ENCODE measurements around the gene GCN1.

The GCN1 gene

DNA sequence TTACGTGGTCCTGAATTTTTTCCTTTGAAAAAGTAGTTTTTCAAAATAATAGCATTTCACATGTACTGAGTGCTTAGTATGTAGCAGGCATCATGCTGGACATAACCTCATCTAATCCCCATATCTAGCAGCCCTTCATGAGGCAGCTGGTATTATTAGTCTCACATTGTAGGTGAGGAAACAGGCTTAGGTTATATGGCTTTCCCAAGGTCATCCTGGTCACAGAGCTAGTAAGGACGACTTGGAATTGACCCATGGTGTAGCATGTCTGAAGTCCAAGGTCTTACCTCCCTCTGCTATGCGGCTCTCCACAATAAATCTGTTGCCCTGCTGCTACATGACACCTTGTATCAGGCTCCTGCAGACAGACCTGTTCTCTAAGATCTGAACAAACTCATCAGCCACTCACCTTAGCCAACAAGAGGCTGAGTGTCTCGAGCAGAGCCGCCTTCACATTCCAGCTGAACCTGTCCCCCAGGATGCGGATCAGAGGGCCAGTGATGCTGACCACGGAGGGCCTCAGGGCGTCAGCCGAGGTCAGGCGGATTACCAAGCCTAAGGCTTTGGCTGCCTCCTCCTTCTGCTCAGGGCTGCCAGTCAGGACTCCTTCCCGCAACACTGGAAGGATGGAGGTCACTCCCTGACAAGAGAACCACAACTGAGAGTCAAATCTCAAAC is 58.3 kb downstream of the GCN1 start:
- no peak for DNase-seq

DNA sequence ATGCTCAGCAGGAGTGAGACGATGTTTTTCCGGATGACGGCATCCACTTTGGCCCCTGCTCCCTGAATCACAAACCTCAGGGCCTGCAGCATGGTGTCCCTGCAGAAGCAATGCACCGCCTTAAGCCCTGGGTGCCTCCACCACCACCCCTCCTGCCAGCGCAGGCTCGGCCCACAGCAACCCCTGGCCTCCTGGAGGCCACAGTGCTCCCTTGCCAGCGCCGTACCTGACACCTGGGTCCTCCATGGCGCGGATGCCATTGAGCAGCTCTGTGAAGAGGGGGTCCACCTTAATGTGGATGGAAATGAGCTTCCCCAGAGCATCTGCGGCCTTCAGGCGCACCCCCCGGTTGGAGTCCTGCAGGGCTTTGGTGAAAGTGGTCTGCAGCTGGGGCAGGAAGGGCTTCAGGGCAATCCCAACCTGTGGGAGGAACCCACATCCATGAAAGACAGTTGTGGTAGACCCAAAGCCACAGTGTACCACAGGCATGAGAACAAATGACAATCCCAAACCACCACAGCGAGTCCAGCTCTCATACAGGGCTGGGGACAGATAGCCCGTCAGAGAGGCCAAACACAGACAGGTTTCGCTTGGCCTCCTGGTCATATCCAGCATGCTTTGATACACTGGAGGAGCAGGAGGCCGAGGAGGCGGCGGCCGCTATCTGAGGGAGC is 60.1 kb downstream of the GCN1 start:
- DNase-seq, result no peak

DNA sequence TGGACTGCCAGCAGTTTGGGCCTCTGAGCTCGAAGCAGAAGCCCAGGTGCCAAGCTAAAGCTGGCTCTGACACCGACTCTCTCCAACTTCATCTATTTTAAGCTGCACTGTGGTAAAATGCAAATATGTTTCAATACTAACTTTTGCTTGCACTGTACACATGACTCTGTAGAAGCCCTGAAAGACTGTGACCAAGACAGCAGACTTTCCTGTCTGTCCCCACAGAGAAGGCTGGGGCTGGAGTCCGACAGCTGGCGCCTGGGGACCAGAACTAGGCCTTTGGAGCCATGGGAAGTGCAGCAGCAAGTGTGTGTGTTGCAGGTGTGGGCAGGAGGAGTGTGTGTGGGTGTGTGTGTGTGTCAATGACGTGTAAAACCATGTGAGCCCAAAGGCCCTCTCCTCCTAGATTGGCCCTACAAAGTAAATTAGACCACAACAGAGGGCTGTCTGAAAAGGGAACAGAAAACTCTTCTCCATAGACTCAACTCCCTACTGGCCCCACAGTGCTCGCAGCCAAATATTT is 61.6 kb downstream of the GCN1 start:
- no peak for DNase-seq

DNA sequence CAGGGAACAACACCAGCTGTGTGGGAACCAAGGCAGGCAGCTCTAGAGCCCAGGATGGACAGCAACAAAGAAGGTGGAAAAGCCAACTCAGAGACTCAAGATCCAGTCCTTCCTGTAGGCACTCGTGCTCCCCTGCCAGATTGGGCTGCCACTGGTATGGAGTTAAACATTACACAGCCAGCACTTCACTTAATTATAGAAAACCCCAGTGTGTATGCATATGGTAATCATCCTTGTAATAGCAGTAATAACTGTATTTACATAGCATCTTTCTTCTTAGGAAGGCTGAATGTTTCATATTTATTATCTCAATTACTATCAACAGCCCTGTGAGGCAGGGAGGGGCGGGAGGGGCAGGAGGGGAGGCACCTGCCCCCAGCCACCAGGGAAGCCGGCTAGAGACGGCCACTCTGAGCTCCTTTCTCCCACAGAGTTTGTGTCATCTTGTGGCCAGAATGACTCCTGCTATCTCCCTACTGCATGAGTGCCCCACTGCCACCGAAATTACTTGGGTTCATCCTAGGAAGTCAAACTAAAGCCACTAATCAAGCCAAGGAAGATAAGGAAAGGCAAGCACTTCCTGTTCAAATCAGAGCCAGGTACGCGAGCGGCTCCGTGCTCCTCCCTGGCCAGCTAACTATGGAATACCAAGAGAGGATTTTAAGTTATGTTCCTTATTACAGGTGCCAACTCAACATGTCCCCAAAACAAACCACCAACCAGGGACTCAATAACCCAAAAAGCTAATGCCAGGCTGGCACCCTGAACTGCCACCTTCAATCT is 62.3 kb downstream of the GCN1 start:
- DNase-seq, result no peak

DNA sequence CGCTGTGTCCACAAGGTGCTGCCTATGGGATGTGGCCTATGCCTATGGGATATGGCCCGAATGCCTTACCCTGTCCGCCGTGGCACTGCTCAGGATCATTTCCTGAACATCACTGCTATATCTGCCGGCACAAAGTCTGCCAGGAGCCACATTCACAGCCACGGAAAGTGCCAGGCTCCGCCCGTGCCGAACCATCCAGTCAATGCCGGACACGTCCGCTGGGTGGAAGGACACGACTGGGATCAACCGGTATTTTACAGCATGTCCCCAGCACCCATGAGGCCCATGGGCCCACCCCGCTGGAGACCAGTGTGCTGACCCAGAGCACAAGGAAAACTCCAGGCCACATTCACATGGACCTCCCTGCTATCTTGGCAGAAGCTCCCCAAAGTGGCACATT is 63.4 kb downstream of the GCN1 start:
- no peak for DNase-seq

DNA sequence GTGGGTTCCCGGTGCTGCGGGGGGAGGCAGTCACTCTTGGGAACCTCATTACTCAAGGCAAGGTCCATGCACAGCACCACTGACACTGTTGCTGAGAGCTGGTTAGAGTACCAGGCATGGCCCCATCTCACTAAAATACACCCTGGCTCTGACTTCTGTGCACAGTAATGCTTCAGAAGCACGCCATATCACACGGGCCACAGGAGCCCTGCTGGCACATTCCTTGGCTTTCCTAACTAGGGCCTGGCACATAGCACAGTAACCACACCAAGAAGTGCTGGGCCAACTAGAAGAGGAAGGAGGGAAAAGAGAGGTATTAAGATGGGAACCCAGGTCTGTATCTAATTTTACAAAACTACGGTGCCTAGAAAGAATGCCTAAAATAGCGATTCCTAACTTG is 64.5 kb downstream of the GCN1 start:
- no peak for DNase-seq

DNA sequence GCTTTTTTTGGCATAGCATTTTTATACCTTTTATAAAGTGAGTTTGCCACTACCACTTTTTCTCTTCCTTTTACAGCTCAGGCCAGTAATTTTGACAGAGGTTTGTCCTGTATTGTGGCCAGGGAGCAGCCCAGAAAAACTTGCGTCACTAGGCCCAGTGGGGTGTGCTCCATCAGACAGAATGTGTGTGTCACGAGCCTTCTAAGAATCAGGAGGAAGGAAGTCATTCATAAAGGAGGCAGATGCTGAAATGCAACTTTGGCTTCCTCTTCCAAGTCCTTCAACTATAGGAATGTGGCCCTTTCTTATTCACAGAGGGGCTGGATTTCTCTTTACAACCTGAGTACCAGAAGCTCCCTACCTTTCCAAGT is 67.9 kb downstream of the GCN1 start:
- DNase-seq, result no peak

DNA sequence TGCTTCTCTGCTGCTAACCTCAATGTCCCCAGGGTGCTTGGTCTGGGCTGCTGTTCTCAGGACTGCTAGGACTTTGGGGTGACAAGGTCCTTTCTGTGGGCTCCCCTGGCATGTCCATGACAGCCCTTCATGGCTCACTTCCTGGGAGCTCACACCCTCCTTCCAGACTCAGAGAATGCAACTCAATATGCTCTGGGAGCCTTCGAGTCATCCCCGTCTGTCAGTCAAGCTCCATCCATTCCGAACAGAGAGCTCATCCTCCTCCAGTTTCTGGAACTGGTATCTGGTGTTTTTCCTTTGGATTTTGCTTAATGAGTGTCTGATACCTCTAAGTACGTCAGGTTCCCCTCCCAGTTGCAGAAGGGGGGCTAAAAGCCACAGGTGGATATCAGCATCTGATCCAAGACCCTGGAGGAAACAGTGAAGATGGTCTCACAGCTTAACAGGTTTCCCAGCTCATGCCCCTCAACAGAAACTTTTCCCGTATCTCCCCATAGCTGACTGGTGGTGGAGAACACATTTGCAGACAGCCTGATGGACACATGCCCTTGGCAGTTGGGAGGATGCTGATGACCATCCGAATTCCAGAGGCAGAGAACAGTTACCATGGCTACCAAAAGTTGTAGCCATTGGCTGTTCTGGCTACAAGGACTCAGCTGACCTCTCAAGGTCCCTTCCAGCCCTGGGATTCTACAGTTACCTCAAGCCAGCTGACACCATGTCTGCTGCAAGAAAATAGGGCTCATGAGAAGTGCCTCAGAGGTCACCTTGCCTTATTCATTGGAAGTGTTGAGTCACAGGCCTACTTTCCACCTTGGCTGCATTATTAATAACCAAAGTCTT is 68.5 kb downstream of the GCN1 start:
- DNase-seq, result no peak

DNA sequence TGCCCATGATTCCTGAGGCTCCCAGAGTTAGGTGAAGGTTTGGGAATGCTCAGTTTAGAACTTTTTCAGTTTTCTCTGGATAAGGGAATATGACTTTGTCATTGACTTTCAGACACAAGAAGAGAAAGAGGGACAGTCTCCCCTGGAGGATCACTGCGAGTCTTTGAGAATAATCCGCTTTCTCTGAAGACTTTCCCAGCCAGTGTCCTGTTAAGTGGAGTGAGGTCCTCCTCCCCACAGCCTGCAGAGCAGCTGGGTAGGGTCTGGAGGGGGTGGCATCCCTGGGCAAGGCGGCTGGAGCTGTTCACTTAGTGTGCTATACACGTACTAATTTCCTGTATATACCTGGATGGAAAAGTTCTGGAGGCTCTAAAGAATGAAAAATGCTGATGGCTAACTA is 69.5 kb downstream of the GCN1 start:
- no peak for DNase-seq

DNA sequence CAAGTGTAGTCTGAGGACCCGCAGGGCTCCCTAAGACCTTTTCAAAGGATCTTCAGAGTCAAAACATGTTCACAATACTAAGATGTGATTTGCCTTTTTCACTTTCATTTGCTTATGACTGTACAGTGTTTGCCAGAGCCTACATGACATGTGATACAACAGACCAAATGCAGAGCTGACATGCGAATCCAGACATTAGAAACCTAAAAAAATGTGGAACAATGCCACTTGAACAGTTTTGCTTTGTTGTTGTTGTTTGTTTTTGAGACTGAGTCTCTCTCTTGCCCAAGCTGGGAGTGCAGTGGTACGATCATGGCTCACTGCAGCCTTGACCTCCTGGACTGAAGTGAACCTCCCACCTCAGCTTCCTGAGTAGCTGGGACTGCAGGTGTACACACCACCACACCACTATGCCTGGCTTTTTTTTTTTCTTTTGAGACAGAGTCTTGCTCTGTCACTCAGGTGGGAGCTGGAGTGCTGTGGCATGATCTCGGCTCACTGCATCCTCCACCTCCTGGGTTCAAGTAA is 72.7 kb downstream of the GCN1 start:
- no peak for DNase-seq

DNA sequence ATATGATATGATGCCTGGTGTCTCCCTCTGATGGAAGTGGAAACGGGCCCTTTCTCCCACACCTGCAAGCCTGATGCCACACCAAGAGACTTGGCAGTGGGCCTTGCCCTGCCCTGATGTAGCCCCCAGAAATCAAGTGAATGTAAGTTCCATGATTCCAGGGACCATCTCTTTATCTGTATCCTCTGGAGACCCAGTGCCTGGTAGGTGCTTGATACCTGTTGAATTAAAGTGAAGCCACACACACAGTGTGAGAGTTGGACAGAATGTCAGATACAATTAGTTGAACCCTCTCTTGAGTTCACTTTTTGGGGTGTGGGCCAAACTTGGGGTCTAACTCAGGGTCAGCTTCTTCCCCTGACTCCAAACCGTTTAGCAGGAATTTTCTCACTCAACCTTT is 73.2 kb downstream of the GCN1 start:
- no peak for DNase-seq

DNA sequence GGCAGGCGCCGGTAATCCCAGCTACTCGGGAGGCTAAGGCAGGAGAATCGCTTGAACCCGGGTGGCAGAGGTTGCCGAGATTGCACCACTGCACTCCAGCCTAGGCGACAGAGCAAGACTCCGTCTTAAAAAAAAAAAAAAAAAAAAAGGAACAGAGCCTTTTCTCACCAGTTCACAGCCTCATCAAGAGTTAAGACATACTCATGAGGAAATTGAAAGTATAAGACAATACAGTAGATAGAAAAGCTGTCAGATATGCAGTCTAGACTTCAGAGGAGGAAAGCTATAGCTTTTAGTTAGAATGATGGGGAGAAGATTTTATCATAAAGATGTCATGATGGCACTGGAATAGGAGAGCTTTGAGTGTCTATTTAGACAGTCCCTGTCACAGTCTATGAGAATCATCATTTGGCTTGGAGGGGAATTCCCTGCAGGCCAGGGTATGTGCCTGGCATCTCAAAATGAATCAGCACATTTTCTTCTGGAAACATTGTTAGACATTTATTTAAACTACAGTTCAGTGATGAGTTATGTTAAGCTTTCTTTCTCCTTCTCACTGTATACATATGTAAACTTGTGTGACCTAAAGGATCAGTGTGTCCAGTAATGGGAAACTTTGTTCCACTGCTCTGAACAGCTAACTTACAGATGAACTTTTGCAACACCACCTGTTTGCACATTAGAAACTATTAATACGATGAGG is 75.1 kb downstream of the GCN1 start:
- DNase-seq, result no peak

DNA sequence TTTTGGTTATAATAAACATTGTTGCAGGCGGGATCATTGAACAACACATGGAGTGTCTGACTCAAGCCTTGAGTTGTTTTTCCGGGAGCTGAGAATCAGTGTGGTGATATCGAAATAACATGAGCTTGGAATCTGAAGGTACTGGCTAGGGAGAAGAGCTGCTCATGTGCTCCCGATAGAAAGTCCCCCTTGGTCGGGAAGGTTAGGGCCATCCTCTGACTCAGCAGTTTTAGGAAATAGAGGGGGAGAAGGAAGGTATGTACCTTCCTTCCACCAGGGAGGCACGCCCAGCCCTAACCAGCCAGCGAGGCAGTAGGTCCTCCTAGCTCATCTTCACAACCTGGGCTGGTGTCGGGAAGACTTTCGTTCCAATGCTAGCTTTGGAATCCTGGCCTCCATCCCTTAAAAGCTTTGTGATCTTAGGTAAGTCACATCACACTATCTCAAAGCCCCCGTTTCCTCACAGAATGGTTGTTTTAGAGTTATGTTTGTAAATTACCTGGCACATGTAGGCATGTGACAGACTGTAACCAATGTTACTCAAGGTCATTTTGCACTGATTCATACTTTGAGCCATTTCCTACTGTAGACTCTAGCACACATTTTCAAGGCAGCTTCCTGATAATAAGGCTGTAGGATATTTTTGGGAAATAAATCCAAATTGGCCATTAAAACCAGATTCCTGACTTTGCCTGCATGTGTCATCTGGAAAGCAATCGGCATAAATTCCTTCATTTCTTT is 76.0 kb downstream of the GCN1 start:
- DNase-seq, result no peak

DNA sequence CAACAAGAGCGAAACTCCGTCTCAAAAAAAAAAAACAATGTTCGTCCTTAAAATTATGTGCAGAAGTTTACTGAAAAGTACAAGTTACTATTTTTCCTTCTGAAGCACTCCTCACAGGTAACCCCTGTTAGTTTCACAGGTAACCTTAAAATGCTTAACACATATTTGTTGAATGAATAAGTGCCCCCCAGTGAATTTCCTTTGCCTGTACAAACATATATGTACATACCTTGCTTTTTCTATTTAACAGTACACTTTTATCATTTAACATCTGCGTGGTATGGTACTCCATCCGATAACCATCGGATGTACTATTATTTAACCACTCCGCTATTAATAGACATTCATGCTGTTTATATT is 76.6 kb downstream of the GCN1 start:
- DNase-seq, result no peak

DNA sequence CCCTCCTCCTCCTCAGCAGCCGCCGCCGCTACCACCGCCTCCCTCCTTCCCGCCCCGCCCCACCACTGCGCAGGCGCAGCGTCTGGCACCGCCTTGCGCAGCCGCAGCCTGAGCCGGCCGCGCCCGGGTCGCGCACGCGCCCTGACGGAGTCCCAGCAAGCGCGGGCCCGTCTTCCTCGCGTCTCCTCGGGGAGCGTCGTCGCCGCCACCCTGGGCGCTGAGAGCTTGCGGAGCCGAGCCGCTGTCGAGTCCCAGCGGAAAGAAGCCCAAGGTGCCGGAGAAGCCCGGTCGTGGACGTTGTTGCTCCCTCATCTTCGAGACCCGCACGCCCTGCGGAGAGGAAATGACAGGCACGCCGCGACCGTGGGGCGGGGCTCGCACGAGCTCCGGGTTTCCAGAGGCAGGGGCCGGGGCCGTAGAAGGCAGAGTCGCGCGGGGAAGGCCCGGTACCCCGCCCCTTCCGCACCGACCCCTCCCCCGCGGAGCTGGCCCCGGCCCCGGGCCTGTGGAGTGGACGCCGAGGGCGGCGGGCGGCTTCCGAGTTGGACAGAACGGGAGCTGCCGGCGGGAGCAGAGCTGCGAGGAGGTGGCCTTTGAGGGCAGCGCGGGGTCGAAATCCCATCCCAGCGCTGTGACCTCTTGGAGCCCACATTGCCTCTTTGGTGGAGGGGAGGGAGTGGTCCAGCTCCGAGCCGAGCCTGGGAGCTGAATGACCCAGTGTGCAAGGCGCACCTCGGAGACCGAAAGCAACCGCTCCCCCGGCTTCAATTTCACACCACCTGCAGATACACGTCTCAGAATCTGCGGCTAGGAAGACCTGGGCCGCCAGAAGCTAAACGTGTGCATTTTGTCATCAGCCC is 77.5 kb downstream of the GCN1 start:
- peak; percentile 86 for DNase-seq

DNA sequence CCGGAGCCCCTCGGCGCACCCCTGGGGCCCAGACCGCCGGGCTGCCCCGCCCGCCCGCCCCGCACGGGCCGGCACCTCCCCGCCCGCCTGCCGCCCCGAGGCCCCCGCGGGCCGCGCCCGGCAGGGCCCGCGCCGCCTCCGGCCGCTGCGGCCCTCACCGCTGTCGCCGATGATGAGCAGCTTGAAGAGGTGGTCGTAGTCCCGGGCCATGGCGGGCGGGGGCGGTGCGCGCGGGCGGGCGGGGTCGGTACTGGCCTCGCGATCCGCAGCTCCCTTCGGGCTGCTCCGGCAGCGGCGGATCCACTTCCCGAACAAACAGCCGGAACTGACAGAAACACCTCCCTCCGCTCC is 78.1 kb downstream of the GCN1 start, which contains the start of gene RAB35:
TSS of gene RAB35 (minus strand) at position 313 of the 351 bp plus-strand sequence. CDS start at position 210, 103 bp downstream.
- no peak for DNase-seq

DNA sequence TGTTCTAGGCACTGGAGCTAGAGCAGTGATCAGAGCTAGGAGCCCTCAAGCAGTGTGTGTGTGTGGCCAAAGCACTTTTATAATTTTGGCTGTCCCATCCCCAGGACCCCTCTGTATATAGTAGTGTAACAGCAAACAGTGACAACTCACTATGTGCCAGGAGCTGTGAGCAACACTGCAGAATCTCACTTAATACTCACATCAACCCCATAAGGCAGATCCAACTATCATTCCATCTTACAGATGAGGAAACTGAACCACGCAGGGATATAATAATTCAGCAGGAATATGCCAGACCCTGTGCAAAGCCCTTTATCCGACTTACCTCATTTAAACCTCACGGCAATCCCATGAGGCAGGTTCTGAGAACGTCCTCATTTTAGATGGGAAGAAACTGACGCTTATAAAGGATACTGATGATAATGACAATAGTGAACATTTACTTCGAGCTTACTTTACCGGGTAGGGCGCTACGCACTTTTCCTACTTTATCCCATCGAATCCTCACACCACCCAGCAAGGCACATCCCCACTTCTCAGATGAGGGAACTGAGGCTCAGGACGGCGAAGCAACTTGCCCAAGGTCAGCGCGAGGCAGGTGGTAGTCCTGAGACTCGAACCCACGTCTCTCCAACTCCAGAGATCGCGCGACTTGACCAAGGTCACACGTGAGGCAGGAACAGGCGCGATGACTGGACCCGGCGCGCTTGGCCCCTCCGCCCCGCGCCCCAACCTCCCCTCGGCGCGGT is 78.6 kb downstream of the GCN1 start:
- no peak for DNase-seq

DNA sequence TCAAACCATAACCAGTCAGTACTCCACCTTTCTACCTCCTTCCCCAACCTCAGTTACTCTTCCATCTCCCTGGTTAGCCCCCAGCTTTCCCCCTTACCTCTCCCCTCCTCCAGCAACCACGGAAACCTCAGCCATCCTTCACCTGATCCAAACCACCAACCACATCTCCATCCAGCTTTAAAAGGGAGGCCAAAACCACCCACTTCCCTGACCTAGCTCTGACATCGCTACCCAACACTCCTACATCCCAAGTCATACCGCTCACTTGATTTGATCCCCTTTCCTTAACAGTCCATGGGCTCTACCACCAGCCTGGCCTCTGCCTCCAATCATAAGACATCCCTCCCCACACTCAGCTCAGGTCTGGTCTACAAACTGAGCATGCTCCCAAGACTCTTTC is 79.4 kb downstream of the GCN1 start:
- DNase-seq, result no peak
